PC-3 (cell line): Measurements from ENCODE around the gene DZIP3.

ENCODE experiments used
- CTCF ChIP-seq: fragments of 300-600 bp; sonication (generic); conservative IDR thresholded peaks from 2 replicates; pipeline ENCODE4 v1.5.1; 2017; ENCODE audit warnings: antibody characterized with exemption, low read depth, mild to moderate bottlenecking, low read length
- EZH2 ChIP-seq: fragments of 300-600 bp; sonication (generic); IDR thresholded peaks from one replicate; pipeline ENCODE4 v1.6.1; 2017; ENCODE audit warnings: antibody characterized with exemption, mild to moderate bottlenecking, low read length; ENCODE audit not compliant: unreplicated experiment

- no peak for TF ChIP-seq CTCF
- TF ChIP-seq EZH2, result no peak
These were observed 12.9 kb downstream of the DZIP3 start for GRCh38 chr3:108602249-108602934.
